ENCODE measurements around the gene GOLGA8M. TPM values are rescaled to one million over a fixed set of nuclear protein-coding genes. Genes with fewer than 3 reads are reported as not detected.

Gene GOLGA8M
- total RNA-seq, 2 donors from 2014 or later: 0.86 TPM; not detected in 1

Other genes starting within 250 kb of the GOLGA8M start
- gene GOLGA8G, start 179.4 kb downstream of the GOLGA8M start, total RNA-seq: not detected
- not detected for gene GOLGA6L25, start 158.9 kb downstream of the GOLGA8M start, total RNA-seq
- gene GOLGA6L7, start 136.2 kb upstream of the GOLGA8M start, total RNA-seq: under 1 TPM in 1 of 2 donors, not detected in 1; 0.15 TPM
- 10 to 100 TPM; 27.1 to 27.3 TPM for gene APBA2, start 173.6 kb upstream of the GOLGA8M start, total RNA-seq

Data from endodermal cell (in vitro differentiated cells).